GM20000 (cell line): ENCODE data around the gene PLEKHM2.

ENCODE experiments used
- DNase-seq: peaks from one replicate; pipeline ENCODE4 v3.0.0; 2012; ENCODE audit warnings: low spot score
- CTCF ChIP-seq: IDR thresholded peaks from 2 replicates; pipeline ENCODE4 v1.5.1; 2012; ENCODE audit warnings: mild to moderate bottlenecking, control low read depth; ENCODE audit errors: extremely low read depth, missing control alignments

Gene PLEKHM2

GRCh38 chr1:15728937-15729657, 45.0 kb downstream of the PLEKHM2 start:
- no peak for TF ChIP-seq CTCF
- no peak for DNase-seq

GRCh38 chr1:15730423-15730822, 46.3 kb downstream of the PLEKHM2 start:
- DNase-seq, result no peak
- TF ChIP-seq CTCF, result no peak

GRCh38 chr1:15730936-15731335, 46.8 kb downstream of the PLEKHM2 start:
- no peak for TF ChIP-seq CTCF

GRCh38 chr1:15731735-15732685, 47.9 kb downstream of the PLEKHM2 start:
- no peak for TF ChIP-seq CTCF
- no peak for DNase-seq

More at GRCh38 chr1:15730936-15731335, 46.8 kb downstream of the PLEKHM2 start:
- DNase-seq, result no peak

GRCh38 chr1:15732686-15733081, 48.6 kb downstream of the PLEKHM2 start:
- DNase-seq, result no peak
- no peak for TF ChIP-seq CTCF

GRCh38 chr1:15733218-15733725, 49.2 kb downstream of the PLEKHM2 start:
- no peak for TF ChIP-seq CTCF
- DNase-seq, result no peak
